GM21515 (cell line): ENCODE measurements around the gene OSBPL5.

Experiments
- ATAC-seq: cut with Tn5 transposase; IDR thresholded peaks from one replicate; pipeline ENCODE4 v1.9.1; 2021; ENCODE audit not compliant: unreplicated experiment

OSBPL5 gene

GRCh38 chr11:3165152-3165705 lies at the start of gene OSBPL5:
Gene OSBPL5 (minus strand): TSS chr11:3165310. CDS start chr11:3129148, 36,162 bp downstream.
- no peak for ATAC-seq

GRCh38 chr11:3214420-3214699 lies 49.2 kb upstream of the OSBPL5 start:
- no peak for ATAC-seq

- ATAC-seq = no peak
Measured at GRCh38 chr11:3213659-3214419, 48.7 kb upstream of the OSBPL5 start.

GRCh38 chr11:3208272-3208671 lies 43.2 kb upstream of the OSBPL5 start:
- ATAC-seq = no peak

GRCh38 chr11:3207526-3208189 lies 42.5 kb upstream of the OSBPL5 start:
- no peak for ATAC-seq

- no peak for ATAC-seq
Measured at GRCh38 chr11:3206922-3207204, 41.8 kb upstream of the OSBPL5 start.

GRCh38 chr11:3206156-3206921 lies 41.2 kb upstream of the OSBPL5 start:
- ATAC-seq = no peak

GRCh38 chr11:3205261-3206155 lies 40.4 kb upstream of the OSBPL5 start:
- no peak for ATAC-seq

GRCh38 chr11:3204141-3205015 lies 39.3 kb upstream of the OSBPL5 start:
- no peak for ATAC-seq

GRCh38 chr11:3203221-3204043 lies 38.3 kb upstream of the OSBPL5 start:
- no peak for ATAC-seq

- no peak for ATAC-seq
Measured at GRCh38 chr11:3202759-3203158, 37.6 kb upstream of the OSBPL5 start.

- no peak for ATAC-seq
Measured at GRCh38 chr11:3202305-3202704, 37.2 kb upstream of the OSBPL5 start.

GRCh38 chr11:3201677-3202181 lies 36.6 kb upstream of the OSBPL5 start:
- no peak for ATAC-seq

GRCh38 chr11:3201112-3201581 lies 36.0 kb upstream of the OSBPL5 start:
- ATAC-seq = no peak

GRCh38 chr11:3200388-3201111 lies 35.4 kb upstream of the OSBPL5 start:
- no peak for ATAC-seq

- ATAC-seq = no peak
Measured at GRCh38 chr11:3199537-3200295, 34.6 kb upstream of the OSBPL5 start.

- ATAC-seq = no peak
Measured at GRCh38 chr11:3198815-3199214, 33.7 kb upstream of the OSBPL5 start.
